ENCODE data around the gene SLC35C1.

DNA sequence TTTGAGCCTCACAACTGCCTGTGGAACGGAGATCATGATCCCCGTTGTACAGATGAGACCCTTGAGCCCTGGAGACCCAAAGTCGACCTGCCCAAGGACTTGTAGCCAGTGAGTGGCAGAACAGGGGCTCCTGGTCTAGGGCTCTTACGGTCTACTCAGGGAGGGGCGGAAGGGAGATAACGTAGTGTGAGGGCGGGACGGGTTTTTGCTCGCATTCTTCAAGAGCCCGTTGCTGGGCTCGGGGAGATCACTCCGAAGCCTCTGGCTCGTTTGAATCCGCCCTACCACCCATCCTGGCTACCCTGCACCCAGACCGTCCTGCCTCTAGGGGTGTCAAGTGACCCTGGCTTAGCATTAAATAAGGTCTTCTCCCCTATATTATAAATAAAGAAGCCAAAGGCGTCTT, 43.0 kb downstream of the SLC35C1 start:
- no peak for TF ChIP-seq POLR2A (IDR thresholded peaks at IDR 0.05)
- TF ChIP-seq, protein P1, sequence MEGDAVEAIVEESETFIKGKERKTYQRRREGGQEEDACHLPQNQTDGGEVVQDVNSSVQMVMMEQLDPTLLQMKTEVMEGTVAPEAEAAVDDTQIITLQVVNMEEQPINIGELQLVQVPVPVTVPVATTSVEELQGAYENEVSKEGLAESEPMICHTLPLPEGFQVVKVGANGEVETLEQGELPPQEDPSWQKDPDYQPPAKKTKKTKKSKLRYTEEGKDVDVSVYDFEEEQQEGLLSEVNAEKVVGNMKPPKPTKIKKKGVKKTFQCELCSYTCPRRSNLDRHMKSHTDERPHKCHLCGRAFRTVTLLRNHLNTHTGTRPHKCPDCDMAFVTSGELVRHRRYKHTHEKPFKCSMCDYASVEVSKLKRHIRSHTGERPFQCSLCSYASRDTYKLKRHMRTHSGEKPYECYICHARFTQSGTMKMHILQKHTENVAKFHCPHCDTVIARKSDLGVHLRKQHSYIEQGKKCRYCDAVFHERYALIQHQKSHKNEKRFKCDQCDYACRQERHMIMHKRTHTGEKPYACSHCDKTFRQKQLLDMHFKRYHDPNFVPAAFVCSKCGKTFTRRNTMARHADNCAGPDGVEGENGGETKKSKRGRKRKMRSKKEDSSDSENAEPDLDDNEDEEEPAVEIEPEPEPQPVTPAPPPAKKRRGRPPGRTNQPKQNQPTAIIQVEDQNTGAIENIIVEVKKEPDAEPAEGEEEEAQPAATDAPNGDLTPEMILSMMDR (IDR thresholded peaks at IDR 0.05) = no peak

Data from lower leg skin (tissue), 3 donors.